ENCODE results near the gene TBX1.

TBX1 gene

GRCh38 chr22:19760058-19760950 lies at the start of gene TBX1:
TBX1 (plus strand) TSS chr22:19760778; CDS start chr22:19760844, 66 bp downstream.
- no peak for DNase-seq

GRCh38 chr22:19713245-19713644 lies 47.3 kb upstream of the TBX1 start:
- no peak for DNase-seq

- DNase-seq = no peak
Observed at GRCh38 chr22:19713650-19714311, 46.8 kb upstream of the TBX1 start.

- DNase-seq = no peak
Observed at GRCh38 chr22:19714312-19715187, 46.0 kb upstream of the TBX1 start, which contains the start of gene SEPTIN5. SEPTIN5 (plus strand) TSS chr22:19714503; CDS start chr22:19714589, 86 bp downstream.

- no peak for DNase-seq
Observed at GRCh38 chr22:19715188-19715930, 45.2 kb upstream of the TBX1 start.

GRCh38 chr22:19716041-19716828 lies 44.3 kb upstream of the TBX1 start:
- no peak for DNase-seq

GRCh38 chr22:19716829-19717105 lies 43.8 kb upstream of the TBX1 start:
- no peak for DNase-seq

- no peak for DNase-seq
Observed at GRCh38 chr22:19717181-19717580, 43.4 kb upstream of the TBX1 start.

GRCh38 chr22:19717691-19718455 lies 42.7 kb upstream of the TBX1 start:
- peak; percentile 81 for DNase-seq

- no peak for DNase-seq
Observed at GRCh38 chr22:19718456-19719049, 42.0 kb upstream of the TBX1 start.

GRCh38 chr22:19719050-19719482 lies 41.5 kb upstream of the TBX1 start:
- DNase-seq = no peak

- no peak for DNase-seq
Observed at GRCh38 chr22:19719488-19720021, 41.0 kb upstream of the TBX1 start.

- DNase-seq = no peak
Observed at GRCh38 chr22:19720150-19720827, 40.3 kb upstream of the TBX1 start.

GRCh38 chr22:19720999-19721329 lies 39.6 kb upstream of the TBX1 start:
- DNase-seq = no peak

- DNase-seq = no peak
Observed at GRCh38 chr22:19721330-19722177, 39.0 kb upstream of the TBX1 start.

- DNase-seq = no peak
Observed at GRCh38 chr22:19722178-19722981, 38.2 kb upstream of the TBX1 start.

- no peak for DNase-seq
Observed at GRCh38 chr22:19722982-19723231, 37.7 kb upstream of the TBX1 start.

All from CD4-positive, alpha-beta T cell treated with Interleukin-17A for 1 hour (primary cell).